HG03565 (cell line): Measurements from ENCODE around the gene ZNHIT3.

Source experiments
- ATAC-seq: cut with Tn5 transposase; IDR thresholded peaks from one replicate; pipeline ENCODE4 v1.9.1; 2021; ENCODE audit warnings: mild to moderate bottlenecking, moderate library complexity; ENCODE audit not compliant: unreplicated experiment

The ZNHIT3 gene

GRCh38 chr17:36509272-36509985 is 22.9 kb downstream of the ZNHIT3 start:
- ATAC-seq: no peak

DNA sequence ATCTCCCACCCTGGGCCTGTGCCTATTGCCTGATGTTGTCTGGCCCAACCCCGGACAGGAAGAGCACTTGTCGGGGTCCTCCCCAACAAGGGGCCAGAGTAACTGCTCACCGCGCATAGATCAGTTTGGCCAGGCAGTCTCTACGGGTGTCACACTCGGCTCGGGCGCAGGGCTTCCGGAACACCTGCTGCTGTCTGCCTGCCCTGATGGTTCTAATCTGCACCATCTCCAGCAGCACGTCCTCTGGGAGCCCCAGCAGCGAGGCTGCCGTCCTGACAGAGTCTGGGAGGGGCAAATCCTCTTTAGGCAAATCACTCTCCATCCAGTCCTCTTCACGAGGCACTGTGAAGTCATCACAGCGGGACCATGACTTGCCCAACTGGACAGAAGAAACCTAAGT is 24.2 kb downstream of the ZNHIT3 start:
- ATAC-seq: no peak

GRCh38 chr17:36511216-36511615 is 24.7 kb downstream of the ZNHIT3 start:
- no peak for ATAC-seq

GRCh38 chr17:36512641-36513040 is 26.2 kb downstream of the ZNHIT3 start:
- ATAC-seq: no peak

GRCh38 chr17:36514856-36515255 is 28.4 kb downstream of the ZNHIT3 start:
- ATAC-seq: no peak

- ATAC-seq: no peak
Observed at GRCh38 chr17:36515837-36516236, 29.4 kb downstream of the ZNHIT3 start.

DNA sequence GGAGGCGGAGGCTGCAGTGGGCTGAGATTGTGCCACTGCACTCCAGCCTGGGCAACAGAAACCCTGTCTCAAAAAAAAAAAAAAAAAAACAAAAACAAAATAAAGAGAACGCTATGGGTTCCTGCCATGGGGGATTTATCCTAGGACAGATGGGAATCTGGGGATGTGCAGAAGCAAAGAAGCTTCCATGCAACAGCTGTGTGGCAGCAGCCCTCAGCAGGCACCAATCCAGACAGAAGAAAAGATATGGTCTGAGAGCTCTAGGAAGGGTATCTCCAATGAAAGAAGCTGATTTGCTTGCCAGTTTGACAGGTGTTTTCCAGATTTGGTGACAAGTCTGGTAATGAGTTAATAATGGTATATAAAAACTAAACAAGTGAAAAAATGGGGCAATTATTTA is 36.6 kb downstream of the ZNHIT3 start:
- no peak for ATAC-seq

- no peak for ATAC-seq
Observed at GRCh38 chr17:36524428-36524876, 38.0 kb downstream of the ZNHIT3 start.

- no peak for ATAC-seq
Observed at GRCh38 chr17:36525113-36525512, 38.6 kb downstream of the ZNHIT3 start.

GRCh38 chr17:36525888-36526287 is 39.4 kb downstream of the ZNHIT3 start:
- no peak for ATAC-seq

DNA sequence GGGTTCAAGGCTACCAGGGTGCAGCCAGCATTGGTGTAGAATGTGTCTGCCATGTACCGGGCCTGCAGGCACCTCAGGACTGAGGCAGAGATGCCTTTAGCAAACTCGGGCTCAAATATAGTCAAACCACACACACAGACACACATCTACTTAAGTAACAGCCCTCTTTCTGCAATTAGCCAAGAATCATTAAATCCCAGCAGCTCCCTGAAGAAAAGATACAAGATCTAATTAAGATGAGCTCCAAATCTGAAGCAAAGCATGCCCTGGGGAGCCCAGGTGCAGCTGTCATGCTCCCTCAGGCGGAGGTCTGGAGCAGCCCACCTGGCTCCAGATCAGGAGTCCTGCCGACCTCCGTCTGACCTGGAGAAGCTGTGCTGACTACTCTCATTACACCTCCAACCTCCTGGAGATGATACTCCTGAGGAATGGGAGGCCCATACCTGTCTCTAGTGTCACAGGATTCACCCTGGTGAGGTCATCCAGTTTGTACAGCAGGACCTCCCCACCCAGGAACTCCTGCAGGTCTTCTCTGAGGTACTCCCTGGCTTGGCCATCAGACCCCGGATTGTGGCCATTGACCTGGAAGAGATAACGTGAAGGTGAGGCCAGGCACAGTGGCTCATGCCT is 41.3 kb downstream of the ZNHIT3 start:
- ATAC-seq: no peak

GRCh38 chr17:36529121-36529520 is 42.6 kb downstream of the ZNHIT3 start:
- ATAC-seq: no peak

- ATAC-seq: no peak
Observed at GRCh38 chr17:36532435-36532975, 46.0 kb downstream of the ZNHIT3 start.

- ATAC-seq: no peak
Observed at GRCh38 chr17:36533935-36534839, 47.7 kb downstream of the ZNHIT3 start.

- ATAC-seq: peak; percentile 63
Observed at GRCh38 chr17:36534840-36535668, 48.6 kb downstream of the ZNHIT3 start, which contains the start of the genes MYO19 and PIGW. MYO19 (minus strand) TSS chr17:36534868; CDS start chr17:36532538, 2,330 bp downstream. PIGW (plus strand) TSS chr17:36534987; CDS start chr17:36537102, 2,115 bp downstream.

DNA sequence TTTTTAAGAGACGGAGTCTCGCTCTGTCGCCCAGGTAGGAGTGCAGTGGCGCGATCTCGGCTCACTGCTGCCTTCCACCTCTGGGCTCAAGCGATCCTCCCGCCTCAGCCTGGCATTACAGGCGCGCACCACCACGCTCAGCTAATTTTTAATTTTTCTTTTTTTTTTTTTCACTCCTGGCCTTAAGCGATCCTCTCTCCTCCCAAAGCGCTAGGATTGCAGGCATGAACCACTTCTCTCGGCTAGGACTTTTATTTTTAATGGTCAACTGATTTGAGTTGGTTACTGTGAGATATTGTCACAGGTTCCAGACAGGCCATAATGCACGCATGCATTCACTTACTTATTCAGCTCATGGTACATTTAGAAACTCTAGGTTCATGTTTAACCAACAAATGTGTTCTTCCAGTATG is 49.2 kb downstream of the ZNHIT3 start:
- ATAC-seq: no peak

- no peak for ATAC-seq
Observed at GRCh38 chr17:36540696-36541095, 54.2 kb downstream of the ZNHIT3 start.

DNA sequence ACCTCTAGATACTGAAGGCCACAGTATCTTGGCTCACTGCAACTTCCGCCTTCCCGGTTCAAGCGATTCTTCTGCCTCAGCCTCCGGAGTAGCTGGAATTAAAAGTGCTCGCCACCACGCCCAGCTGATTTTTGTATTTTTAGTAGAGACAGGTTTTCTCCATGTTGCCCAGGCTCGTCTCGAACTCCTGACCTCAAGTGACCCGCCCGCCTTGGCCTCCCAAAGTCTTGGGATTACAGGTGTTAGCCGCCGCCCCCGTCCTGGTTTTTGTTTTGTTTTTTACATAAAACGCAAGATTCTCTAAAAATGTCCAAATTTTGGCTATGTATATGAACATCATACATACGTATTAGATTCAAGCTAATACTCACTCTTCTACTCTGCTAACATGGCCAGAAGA is 56.3 kb downstream of the ZNHIT3 start:
- ATAC-seq: no peak

- ATAC-seq: peak; percentile 17
Observed at GRCh38 chr17:36544044-36544306, 57.5 kb downstream of the ZNHIT3 start.

GRCh38 chr17:36544307-36545076 is 58.0 kb downstream of the ZNHIT3 start, which contains the start of gene GGNBP2:
GGNBP2 (plus strand) TSS chr17:36544919; CDS start chr17:36545725, 806 bp downstream.
- ATAC-seq: peak; percentile 38
